HG03159 (cell line): ENCODE results near the gene SLC4A1AP.
"Not testable (repeated sequence)": the region's sequence is repeated elsewhere in the genome, so short reads cannot be mapped to it uniquely, and the experiment has no call there.

ENCODE experiments used
- ATAC-seq: cut with Tn5 transposase; IDR thresholded peaks from one replicate; pipeline ENCODE4 v1.9.1; 2021; ENCODE audit warnings: mild to moderate bottlenecking, moderate library complexity; ENCODE audit not compliant: unreplicated experiment

The SLC4A1AP gene, protein sequence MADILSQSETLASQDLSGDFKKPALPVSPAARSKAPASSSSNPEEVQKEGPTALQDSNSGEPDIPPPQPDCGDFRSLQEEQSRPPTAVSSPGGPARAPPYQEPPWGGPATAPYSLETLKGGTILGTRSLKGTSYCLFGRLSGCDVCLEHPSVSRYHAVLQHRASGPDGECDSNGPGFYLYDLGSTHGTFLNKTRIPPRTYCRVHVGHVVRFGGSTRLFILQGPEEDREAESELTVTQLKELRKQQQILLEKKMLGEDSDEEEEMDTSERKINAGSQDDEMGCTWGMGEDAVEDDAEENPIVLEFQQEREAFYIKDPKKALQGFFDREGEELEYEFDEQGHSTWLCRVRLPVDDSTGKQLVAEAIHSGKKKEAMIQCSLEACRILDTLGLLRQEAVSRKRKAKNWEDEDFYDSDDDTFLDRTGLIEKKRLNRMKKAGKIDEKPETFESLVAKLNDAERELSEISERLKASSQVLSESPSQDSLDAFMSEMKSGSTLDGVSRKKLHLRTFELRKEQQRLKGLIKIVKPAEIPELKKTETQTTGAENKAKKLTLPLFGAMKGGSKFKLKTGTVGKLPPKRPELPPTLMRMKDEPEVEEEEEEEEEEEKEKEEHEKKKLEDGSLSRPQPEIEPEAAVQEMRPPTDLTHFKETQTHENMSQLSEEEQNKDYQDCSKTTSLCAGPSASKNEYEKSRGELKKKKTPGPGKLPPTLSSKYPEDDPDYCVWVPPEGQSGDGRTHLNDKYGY

DNA sequence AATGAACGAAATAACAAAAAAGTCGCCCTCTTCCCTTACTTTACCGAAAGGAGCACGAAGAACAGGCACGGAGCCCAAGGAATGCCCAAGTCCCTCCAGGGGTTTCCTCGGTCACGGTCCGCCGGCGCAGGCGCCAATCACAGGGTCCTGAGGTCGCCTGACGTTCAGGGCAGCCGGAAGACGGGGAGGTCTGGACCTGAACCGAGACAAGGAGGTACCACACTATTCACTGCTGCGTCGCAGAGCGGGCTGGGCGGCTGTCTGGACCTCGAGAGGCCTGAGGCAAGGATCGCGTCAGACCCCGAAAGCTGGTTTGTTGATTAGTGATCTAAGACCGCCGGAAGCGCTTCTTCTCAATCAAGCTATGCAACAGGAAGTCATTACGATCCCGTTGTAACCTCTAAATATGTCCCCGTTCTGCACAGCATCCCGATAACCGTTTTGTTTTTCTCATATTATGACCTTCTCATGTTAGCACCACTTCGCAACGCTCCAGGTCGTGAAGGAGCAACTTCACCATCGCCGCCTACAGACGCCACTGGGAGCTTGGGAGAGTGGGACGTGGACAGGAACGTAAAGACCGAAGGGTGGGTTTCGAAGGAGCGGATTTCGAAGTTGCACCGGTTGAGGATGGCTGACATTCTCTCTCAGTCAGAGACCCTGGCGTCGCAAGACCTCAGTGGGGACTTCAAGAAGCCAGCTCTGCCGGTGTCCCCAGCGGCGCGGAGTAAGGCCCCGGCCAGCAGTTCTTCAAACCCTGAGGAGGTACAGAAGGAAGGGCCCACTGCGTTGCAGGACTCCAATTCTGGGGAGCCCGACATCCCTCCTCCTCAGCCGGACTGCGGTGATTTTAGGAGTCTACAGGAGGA, at the start of gene SLC4A1AP, which contains the start of gene SUPT7L:
SLC4A1AP (plus strand) TSS at position 605 of the 869 bp plus-strand sequence; CDS start at position 631, 26 bp downstream.
SUPT7L (minus strand) TSS at position 330 of the 869 bp plus-strand sequence. CDS start 1,422 bp downstream, outside the sequence.
- ATAC-seq: peak; percentile 81

DNA sequence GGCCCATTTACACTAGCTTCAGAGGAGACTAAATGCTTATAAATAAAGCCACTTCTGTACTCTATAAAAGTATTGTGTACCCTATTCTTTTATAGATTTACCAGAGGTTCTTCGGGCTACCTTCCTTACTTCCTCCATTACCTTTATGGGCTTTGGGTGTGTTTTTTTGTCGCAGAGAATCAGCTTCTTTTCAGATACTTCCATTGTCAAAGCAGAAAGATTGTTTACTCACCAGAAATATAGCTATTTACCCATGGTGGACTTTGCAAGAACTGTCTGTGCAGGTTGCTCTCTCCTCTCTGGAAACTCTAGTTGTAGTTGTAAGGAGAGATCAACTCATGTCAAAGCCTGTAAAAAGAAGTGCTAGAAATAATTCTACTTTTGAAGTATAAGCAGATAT, 49.7 kb upstream of the SLC4A1AP start:
- ATAC-seq: no peak

DNA sequence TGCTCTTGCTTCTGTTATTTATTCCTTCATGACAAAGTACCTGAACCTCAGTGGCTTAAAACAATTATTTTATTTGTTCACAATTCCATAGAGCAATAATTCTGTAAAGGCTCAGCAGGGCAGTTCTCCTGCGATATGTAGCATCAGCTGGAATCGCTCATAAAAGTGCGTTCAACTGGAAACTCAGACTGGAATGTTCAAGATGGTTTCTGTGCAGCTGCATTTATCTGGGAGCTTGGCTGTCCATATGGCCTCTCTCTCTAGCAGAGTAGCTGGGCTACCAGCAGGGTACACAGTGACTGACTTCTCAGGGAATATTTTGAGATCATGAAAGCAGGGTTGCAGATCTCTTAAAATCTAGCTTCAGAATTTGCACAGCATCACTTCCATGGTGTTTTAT, 48.4 kb upstream of the SLC4A1AP start:
- ATAC-seq: no peak

DNA sequence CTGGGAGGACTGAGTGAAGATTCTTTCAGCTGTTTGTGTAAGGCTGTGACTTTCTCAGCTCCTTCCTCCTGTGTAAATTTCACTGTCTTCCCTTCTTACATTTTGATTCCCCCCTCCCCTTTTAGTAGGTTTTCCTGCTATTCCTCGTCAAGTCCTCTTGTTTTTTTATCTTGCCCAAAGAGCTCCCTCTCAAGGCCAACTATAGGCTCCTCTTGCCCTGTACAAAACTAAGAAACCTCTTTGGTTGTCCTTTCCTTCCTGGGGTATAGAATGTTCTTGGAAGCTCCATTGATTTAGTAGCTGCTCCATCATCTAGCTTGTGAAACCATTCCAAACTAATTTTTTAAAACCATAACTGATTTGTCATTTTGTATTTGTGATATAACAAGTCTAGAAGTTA, 42.2 kb upstream of the SLC4A1AP start:
- no peak for ATAC-seq

DNA sequence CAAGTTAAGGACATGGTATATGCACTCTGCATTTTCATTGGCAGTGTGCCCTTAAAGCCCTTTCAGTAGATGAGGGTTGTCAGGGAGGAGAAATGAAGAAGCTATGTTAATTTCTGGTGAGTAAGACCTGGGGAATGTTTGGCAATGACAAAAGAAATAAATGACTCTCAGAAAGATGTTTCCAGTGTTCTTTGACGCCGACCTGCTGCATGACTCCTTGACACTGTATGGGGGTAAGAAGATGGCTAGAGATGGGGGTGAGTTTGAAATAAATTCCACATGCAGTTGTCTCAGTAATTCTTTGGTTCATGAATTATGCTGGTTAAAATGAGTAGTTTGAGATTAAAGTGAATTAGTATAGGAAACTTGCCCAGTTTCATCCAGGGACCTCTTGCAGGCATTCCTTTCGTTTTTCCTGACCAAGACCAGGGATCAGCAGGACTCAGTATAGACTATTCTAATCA, 40.7 kb upstream of the SLC4A1AP start:
- no peak for ATAC-seq

DNA sequence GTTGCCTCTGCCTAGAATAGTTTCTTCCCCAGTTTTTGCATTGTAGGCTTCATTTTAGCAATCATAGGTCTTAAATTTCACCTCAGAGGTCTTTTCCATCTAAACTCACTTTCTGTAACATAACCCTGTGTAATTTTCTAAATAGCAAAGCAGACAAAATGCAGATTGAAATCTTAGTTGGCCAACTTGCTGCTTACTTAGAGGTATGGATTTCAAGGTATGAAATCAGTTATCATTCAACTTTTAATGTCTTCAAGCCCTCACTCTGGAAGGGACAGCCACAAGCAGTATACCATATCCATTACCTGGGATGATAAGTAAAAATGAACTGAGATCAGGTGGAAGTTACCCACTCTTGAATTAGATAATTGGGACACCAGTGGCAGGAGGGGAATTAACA, 38.7 kb upstream of the SLC4A1AP start:
- ATAC-seq: no peak

DNA sequence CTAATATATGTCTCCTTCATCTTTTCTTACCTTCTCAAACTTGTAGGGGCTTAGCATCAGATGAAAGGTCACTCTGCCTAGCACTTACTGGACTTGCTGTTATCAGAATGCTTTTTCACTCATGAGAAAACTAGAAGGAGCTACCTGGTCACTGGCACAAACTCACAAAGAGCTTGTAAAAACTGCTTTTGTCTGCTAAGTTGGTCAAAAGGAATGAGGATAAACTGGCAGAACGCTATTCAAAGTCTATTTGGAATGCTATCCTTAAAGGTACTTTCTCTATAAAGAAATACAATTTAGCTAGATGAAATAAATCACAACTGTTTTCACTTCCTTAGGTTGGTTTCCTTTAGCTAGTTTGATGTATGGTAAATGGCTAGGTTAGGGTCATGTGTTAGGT, 37.4 kb upstream of the SLC4A1AP start:
- not testable (repeated sequence) for ATAC-seq

DNA sequence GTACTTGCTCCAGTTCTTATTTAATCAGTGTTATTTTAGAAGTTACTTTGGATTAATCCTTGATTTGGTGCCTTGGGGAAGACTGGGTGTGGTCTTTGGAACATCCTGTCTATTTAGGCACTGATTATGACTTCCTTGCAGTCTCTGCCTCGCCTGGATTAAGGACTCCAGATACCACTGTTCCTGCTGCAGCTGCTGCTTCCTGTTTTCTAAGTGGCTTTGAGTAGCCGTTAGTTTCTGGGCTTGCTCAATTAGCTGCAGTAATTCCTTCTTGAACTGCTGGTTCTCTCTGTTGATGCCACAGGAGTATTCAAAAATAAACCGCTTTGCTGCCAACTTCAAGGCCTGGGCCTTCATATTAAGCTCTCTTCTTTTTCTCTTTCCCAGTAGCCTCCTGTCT, 36.8 kb upstream of the SLC4A1AP start:
- not testable (repeated sequence) for ATAC-seq

DNA sequence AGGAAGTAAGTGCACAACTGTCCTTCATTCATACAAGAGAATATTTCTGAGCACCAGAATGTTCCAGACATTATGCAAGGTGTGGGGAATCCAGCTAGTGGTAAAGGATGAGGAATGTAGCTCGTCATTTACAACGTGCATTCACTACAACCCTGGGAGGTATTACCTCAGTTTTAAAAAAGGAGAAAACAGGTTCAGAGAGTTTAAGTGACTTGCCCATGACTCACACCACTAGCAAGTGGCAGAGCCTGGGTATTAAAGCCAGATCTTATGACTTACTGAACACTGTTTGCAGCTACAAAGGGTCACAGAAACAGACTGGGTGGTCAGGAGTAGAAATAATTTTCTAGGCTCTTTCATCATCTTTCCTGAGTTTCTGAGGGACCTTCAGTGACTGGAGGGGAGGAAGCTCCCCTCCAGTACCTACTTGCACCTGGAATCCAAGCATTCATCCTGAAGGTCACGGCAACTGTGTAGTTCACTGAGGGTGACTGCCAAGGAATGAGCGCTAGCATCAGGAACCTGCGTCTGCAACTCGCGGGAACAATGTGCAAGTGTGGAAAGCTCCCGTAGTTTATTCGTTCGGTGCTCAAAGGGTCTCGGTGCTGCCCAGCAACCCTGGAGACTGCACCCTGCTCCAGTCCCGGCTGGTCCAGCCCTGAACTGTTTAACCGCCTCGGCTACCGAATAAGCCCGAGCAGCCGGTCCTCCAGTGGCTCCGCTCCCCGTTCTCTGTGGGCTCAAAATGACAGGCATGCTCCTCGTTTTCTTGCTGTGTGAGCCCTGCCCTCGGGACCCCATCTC, 35.5 kb upstream of the SLC4A1AP start:
- peak; percentile 26 for ATAC-seq

DNA sequence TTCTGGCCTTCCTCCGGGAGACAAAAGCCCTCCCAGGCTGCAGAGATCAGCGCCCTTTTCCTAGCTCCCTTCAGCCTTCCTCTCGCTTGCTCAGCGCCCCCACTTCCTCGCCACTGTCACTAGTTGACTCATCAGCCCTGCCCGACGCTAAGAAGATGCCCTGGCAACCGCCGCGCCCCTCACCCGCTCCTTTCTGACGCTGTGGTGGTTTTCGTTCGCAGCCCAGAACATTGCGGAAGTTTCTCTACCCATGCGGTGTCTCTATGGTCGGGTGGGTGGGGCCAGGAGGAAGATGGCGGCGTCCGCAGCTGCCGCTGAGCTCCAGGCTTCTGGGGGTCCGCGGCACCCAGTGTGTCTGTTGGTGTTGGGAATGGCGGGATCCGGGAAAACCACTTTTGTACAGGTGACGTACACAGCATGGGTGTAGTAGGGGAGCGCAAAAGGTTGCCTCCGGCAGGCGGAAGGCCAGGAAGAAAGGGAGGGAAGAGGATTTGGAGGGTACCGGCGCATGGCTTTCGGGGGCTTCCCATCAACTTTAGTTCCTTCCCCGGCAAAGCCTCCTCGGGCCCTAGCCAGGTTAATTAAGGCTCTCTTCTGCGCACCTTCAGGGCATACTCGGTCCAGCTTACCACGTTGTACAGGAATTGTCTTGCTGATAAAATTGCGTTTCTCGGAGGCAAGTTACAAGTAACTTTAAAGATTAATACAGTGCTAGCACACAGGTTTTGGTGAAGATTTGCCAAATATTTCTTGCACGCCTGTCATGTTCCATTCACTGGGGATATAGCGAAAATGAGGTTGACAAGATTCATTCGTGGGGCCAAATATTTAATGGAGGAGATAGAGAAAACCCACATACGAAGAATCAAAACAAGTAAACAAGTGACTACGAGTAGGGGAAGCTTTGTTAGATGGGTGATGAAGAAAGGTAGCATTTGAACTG, 34.7 kb upstream of the SLC4A1AP start, which contains the start of the genes CCDC121 and GPN1:
CCDC121 (minus strand) TSS at position 246 of the 943 bp plus-strand sequence. CDS start 1,213 bp downstream, outside the sequence.
GPN1 (plus strand) TSS at position 284 of the 943 bp plus-strand sequence; CDS start at position 293, 9 bp downstream.
- peak; percentile 98 for ATAC-seq

DNA sequence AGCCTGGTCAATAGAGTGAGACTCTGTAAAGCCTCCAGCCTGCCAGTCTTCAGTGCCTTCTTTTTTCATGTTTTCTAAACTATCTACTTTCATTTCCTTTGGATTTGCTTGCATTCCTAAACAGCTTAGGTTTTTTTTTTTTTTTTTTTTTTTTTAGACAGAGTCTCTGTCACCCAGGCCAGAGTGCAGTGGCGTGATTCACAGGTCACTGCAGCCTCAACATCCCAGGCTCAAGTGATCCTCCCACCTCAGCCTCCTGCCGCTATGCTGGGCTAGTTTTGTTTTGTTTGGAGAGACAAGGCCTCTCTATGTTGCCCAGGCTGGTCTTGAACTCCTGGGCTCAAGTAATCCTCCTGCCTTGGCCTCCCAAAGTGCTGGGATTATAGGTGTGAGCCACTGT, 33.4 kb upstream of the SLC4A1AP start:
- not testable (repeated sequence) for ATAC-seq

DNA sequence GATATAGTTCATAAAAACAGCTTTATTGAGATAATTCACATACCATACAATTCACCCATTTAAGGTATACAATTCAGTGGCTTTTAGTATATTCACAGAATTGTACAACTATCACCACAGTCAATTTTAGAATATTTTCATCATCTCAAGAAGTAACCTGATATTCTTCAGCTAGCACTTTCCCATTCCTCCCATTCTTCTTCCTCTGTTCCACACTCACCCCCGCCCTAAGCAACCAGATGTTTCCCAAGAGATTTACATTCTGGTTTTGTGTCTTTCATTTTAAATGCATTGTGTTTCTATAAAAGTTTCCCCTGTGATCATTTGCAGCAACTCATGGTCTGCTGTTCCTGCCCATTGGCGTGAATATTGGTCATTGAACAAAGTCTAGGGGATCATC, 29.4 kb upstream of the SLC4A1AP start:
- no peak for ATAC-seq

DNA sequence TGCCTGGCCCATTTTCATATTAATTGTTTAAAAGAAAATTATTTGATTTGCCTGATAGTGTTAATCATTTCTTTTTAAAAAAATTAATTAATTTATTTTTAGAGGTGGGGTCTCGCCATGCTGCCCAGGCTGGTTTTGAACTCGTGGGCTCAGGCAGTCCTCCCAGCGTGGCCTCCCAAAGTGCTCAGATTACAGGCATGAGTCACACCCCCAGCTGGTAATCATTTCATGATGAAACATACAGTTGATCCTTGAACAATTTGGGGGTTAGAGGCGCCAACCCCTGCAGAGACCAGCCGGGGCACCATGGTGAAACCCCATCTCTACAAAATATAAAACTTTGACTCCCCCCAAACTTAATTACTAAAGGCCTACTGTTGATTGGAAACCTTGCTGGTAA, 26.9 kb upstream of the SLC4A1AP start:
- no peak for ATAC-seq

DNA sequence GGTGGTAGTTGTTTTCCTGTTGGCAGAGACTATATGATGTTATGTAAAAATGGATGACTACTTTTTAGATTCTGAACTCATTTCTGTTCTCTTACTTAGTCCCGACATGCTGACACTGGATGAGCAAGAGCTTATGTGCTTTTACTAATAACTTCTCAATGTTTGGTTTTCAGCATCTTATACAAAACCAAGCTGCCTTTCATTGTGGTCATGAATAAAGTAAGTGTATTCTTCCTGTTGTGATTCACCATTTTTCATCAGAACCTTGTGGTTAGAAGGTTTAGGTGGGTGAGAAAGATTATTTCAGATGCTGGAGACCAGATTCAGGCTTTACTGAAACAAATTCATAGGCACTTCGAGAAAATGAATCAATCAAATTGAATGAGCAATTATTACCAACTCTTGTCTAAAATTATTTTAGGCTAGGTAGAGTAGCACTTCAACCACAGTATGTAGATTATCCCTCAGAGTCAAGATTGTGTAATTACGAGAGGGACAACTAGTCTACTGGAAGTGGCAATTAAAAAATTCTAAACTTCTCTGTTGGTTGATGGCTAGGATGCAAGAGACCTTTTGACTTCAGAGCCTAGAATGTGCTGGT, 25.6 kb upstream of the SLC4A1AP start:
- no peak for ATAC-seq

DNA sequence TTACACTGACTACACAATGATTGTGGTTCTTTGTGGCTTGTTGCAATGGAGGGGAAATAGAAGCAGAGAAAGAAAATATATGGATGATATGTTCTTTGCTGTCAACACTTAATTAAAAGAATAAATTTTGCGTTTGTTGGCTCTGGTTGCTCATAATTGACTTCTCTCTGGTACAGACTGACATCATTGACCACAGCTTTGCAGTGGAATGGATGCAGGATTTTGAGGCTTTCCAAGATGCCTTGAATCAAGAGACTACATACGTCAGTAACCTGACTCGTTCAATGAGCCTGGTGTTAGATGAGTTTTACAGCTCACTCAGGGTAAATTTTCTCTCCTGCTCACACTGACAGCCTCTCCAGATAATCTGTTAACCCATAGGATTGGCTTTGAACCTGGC, 25.0 kb upstream of the SLC4A1AP start:
- no peak for ATAC-seq

DNA sequence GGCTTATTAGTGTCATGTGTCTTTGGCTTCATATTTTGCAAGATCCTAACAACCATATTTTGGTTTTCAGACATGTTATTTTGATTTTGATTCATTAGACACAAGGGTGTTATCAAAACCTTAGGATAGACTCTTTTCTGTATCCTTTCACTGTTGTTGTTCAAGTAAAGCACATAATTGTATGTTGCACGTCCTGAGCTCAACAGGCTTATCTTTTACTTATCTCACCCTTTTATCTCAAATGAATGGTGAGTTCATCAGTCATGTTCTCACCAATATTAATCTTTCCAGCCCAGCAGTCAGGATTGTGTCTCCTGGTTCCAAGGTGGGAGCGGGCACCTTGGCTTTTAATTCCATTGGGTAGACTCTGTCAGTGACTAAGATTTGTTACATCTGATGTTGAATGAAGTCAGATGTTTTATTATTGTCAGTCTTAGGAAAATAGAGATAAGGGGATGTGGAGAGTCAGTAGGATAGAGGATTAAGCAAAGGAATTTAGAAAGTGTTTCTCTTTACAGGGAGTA, 22.9 kb upstream of the SLC4A1AP start:
- ATAC-seq: no peak

DNA sequence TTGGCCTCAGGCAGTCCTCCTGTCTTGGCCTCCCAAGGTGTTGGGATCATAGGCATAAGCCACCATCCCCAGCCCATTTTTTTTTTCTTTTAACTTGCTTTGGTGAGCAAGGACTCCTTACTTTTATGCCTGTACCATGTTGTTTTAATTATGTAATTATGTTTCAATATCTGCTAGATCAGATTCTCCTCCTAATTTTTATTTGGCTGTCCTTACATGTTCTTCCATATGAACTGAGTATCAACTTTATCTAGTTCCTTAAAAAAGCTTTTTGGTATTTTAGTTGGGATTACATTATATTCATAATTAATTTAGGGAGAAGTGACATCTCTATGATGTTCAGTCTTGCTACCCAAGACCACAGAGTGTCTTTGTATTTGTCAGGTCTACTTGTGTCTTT, 18.5 kb upstream of the SLC4A1AP start:
- ATAC-seq: no peak

DNA sequence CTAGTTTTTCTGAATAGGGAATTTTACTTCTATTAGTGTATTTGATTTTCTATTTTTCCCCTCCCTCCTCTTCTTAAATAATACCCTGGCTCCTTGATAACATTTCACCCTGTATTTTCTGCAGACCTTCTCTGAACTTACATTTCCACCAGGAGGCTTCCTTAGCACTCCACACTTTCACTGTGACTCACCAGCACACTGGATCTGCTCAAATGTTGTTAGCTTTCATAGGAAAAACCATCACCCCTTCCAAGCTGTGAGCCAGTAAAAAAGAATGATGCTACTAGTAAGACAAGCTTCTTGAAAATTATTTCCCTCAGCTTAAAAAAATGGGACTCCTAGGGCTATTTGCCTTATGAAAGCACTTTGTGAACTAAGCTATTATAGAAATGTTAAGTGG, 16.4 kb upstream of the SLC4A1AP start:
- no peak for ATAC-seq
